Activated gamma-delta T cell (primary cell): ENCODE results near the gene NSDHL.
"Not testable (repeated sequence)": the region's sequence is repeated elsewhere in the genome, so short reads cannot be mapped to it uniquely, and the experiment has no call there.

Experiments used
- DNase-seq: peaks from one replicate; lab custom pipeline; 2025; lab: John Stamatoyannopoulos, UW
- total RNA-seq, 2 donors: gene quantifications; one replicate each; lab custom pipeline; 2026; lab: John Stamatoyannopoulos, UW

The NSDHL gene
- total RNA-seq = 9.1 to 9.4 reads per million in 2 donors

DNA sequence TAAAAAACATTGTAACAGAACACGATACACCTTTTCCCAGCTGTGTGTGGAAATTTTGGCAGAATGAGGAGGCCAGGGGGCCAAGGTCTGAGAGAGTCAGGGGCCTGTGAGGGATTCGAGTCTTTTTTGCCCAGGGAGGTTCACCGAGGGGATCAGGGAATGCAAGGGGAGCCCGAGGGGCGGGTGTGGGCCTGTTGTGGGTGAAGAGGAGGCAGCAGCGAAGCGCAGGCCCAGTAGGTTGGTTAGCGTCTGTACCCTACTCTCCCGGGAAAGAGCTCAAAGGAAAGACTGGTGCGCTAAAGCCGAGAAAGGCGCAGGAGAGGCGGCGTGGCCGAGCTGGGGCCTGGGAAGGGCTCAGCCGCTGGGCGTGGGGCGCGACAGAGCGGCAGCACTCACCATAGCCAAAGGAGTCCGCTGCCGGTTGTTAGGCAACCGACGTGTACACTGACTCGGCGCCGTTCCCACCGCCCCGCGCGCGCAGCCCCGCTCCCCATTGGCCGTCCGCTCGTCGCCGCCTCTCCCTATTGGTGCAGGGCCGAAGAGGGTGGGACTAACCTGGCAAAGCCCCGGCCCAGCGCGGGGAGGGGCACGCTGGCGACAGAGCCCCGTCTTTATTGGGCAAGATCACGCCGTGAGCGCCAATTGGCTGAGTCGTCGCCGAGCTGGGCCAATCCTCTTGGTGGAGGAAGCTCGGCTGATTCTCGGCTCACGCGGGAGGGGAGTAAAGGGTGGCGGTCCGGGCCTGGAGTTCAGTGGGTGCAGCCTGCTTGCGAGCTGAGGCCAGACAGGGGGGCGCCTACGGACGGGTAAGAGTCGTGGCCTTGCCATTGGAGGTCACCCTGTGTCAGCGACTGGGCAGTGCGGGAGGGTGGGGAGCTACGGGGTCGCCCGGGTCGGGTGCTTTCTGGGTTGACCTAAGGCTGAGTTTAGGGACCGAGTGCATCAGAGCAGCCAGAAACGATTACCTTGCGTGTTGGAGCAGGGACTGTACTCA lies at the start of gene NSDHL, which contains the start of gene CETN2:
Gene NSDHL (plus strand): TSS at position 752 of the 994 bp plus-strand sequence. CDS start 15,262 bp downstream, outside the sequence.
Gene CETN2 (minus strand): TSS at position 446 of the 994 bp plus-strand sequence. CDS start 47 bp downstream, at position 399.
- DNase-seq = peak; percentile 90

DNA sequence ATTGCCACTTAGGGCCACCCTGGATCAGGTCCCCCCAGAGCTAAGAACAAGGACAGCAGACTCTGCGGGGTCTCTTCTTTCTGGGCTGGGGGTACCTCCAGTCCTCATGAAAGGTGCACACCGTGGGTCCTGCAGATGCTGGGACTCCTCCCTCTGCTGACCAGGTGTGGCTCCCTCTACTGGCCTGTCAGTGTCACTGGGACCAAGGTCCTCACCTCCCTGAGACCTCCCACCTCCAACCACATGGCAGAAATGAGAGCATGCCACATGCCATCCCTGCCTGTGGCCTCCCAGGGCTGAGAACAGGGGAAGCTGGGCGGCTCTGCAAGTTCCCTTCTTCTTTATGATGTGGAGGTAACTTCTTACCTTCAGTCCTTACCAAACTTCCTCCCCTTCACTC lies 43.8 kb upstream of the NSDHL start:
- DNase-seq = not testable (repeated sequence)

DNA sequence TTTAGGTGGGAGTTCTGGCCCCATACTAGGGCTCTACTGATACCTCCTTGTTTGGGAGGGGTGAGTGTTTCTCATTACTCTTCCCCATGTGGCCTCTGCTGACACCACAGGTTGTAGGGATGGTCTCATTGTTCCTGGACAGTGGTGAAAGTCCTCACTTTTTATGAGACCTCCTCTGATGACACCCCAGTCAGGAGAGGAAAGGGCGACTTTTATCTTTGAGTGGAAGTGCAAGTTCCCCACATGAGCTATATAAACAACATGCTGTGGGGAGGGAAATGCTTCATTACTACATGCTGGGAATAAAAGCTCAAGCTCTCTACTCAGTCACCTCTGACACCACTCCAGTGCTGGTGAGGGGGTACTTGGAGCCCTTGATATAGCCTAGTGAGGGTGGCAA lies 31.9 kb upstream of the NSDHL start:
- no peak for DNase-seq

DNA sequence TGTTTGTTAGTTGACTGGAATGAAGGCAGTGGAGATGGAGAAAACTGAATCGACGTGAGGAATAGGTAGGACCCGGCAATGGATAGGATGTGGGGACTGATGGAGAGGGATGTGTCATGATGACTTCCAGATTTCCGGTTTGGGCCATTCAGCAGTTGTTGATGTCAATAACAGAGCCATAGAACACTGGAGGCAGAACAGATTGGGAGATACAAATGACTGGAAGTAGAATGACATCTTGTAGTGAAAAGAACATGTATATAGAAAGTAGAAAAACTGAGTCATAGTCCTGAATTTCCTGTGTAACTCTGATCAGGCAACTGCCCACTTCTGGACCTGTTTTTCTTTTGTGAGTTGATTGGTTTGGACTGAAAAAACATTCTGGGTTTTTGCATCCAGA lies 24.8 kb upstream of the NSDHL start:
- no peak for DNase-seq

DNA sequence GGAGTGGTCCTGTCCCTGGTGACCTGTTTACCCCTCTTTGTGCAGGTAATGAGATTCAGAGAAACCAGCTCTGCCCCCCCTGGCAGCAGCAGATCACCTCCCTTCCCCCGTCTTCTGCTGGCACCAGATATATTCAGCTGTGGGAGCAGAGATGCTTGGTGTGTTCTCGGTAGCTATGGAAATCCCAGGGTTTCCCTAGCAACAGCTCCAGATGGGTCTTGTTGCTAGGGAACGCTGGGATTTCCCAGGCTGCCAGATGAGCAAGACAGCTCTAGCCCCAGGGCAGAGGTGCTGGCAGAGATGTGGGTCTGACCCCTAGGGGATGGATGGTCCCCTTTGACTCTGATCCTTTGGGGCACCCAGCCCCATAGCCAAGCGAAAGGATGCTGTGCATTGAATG lies 20.5 kb upstream of the NSDHL start:
- no peak for DNase-seq

DNA sequence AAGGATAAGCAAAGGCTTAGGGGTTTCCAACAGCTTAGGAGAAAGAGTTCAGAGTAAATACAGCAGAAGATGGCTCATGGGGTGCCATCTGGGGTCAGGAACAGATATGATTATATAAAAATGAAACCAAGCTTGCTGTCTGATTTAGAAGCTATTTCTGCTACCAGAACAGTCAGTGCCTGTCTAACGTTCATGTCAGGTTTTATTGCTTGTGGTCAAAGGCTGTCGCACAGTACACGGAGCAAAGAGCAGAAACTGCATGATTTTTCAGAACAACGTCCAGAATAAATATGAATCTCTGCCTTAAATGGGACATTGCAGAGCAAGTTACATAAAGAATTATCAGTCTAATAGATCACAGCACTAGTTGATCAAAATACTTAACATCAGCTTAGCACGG lies 17.7 kb upstream of the NSDHL start:
- DNase-seq = no peak

DNA sequence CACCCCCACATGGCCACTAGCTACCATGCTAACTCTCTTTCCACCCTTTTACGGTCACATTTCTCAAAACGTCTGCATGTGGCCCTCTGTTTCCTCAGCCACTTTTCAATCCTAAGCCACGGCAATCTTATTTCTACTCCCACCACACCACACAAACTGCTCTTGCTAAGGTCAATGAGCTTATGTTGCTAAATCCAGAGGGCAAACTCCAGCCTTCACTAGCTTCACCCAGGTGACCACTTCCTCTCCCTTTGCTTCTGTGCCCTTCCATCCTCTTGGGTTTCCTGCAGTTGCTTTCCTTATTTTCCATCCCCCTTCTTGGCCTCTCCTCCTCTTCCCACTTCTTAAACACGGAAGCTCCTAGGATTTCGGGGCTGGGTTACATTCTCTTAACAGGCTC lies 16.8 kb upstream of the NSDHL start:
- DNase-seq = no peak

DNA sequence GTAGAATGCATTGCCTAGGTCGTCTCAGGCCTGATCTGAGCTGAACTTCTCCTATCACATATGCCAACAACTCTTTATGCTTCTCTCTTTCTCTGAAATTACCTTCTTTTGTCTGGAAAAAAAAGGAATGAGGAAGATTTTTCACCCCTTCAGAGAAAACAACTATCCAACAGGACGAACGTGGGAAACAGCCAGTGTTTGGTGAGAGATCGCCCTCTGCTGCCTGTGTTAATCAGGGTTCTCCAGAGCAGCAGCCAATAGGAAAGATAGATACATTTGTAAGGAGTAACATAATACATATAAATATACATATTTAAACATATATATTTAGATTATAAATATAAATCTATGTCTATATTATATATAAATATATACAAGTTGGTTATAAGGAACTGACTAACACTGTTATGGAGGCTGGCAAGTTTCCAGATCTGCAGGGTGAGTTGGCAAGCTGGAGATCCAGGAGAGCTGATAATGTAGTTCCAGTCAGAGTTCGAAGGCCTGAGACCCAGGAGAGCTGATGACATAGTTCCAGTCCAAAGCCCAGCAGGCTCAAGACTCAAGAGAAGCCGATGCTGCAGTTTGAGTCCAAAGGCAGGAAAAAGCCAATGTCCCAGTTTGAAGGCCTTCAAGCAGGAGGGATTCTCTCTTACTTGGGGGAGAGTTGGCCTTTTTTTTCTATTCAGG lies 13.6 kb upstream of the NSDHL start:
- DNase-seq = no peak

DNA sequence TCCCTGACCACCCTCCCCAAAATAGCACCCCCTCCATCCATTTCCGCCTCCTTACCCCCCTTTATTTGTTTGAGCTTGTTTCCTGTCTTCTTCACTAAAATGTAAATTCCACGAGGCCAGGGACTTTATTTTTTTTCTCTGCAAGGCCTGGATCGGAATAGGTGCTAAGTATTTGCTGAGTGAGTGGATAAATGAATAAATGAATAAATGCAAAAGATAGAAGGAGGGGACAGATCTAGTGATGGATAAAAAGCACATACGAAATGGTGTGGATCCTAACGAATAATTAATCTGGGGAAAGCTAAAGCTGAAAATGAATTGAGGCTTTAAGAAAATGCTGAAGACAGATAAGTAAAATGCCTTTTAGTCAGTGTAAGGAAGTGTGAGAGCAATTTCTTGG lies 12.5 kb upstream of the NSDHL start:
- DNase-seq = no peak

DNA sequence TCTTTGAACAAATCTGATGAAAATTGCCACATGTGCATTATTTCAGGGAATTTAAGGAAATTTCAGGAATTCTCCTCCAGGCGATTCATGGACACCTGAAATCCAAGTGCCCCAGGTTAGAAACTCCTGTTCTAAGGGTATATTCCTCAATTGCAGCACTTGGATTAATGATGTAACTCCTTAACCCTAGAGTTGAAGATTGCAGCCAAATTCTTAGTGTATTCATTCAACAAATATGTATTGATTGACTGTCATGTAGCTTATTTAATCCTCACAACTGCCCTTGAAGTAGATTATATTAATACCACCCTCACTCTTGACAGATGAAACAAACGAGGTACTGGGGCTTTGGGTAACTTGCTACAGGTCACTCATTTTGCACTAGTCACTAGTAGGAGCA lies 11.6 kb upstream of the NSDHL start:
- DNase-seq = no peak

DNA sequence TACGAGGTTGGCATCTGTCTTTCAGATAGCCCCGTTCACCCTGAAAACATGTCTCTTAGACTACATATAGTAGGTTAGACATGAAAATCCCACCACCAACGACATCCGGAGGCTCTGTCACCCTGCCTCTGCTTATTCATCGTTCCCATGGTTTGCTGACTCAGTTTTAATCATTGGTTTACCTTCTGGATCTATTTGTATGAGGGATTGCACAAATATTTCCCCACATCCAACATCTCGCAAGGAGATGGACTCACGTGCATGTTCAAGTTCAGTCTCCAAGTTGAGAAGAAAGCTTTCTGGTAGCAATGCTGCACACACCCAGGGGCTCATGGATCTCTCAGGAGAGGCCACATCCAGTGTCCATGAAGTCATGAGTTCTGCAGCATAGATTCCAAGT lies 11.1 kb upstream of the NSDHL start:
- DNase-seq = no peak

DNA sequence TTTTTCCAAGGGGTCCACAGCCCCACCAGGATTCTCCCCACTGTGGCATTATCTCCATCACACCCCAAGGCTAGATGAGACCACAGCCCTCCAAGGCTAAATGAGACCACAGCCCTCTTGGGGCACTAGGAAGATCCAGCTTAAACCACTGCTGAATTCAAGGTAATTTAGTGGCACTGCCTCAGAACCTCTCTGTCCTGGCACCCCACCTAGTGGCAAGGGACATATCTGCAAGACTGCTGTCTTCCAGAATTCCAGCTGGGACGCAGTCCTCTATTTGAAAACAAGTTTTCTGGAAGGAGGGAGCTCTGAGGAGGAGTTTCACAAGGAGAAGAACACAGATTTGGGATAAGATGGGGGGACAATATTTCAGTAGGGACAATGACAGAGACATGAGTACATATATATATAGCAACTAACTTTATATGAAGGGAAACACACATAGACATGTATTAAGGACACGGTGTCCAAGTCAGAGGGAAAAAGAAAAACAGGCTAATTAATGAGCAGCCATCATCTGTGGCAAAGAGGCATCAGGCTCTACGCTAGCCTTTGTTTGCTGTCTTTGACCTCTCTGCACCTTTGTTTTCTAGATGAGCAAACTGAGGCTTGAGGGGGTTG lies 9.6 kb upstream of the NSDHL start:
- DNase-seq = no peak

DNA sequence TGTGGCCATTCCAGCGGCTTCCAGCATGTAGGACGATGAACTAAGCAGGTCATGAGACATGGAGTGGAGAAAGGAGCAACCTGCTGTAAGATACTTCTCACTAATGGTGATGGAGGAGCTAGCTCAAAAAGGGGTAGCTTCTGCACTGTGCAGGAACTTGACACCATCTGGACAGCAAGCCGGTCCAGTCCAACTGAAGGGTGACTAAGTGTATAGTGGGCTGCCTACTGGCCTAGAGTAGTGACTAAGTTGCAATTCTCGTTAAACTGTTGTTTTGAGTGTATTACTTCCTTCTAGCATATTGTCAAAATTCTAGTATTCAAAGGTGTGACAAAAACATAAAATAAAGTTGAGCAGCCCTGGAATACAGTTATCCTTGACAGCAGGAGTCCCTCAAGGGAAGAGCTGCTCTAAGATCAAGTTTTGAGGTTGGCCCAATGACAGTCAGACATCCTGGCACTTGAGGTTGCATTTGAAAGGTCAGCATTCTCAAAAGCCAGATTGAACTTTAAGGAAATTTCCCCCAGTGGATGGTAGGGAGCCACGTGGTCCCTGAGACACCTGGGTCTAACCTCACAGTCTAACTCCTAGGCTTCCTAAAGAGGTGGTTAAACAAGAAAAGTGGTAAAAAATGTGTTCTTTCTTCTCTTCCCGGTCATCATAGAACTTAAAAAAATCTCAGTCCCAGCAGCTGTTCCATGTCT lies 8.3 kb upstream of the NSDHL start:
- no peak for DNase-seq

DNA sequence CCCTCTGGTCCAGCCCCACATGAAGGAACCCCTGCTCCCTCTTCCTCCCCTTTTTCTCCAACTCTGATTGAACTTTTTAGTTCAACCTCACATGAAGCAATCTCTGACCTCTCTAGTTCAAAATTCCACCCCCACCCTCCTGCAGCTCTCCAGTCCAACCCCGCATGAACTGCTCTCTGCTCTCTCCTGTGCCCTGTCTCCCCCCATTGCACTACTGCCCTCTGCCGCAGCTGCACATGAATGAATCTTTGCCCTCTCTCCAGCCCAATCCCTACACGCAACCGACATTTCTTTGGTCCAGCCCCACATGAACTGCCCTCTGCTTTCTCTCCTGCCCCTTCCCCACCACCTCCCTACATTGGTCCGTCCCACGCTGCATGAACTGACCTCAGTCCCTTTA lies 7.2 kb upstream of the NSDHL start:
- no peak for DNase-seq

DNA sequence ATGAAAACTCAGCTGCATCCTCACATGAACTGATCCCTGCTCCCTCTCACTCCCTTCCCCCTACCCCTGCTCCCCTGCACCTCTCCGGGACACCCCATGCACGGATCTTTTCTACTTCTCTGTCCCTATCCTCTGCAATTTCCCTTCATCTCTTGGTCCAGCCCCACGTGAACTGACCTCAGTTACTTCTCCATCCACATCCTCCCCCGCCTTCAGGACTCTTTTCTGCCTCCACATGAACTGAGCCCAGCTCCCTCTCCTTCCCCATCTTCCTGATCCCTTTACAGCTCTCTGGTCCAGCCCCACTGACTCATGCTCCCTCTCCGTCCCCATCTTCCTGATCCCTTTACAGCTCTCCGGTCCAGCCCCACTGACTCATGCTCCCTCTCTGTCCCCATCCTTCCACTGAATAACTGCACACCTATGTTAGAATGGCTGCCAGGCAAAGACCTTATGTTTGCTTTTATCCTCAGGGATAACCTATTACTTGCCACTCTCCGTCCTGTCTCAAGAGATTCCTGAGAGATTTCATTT lies 6.0 kb upstream of the NSDHL start:
- DNase-seq = no peak

DNA sequence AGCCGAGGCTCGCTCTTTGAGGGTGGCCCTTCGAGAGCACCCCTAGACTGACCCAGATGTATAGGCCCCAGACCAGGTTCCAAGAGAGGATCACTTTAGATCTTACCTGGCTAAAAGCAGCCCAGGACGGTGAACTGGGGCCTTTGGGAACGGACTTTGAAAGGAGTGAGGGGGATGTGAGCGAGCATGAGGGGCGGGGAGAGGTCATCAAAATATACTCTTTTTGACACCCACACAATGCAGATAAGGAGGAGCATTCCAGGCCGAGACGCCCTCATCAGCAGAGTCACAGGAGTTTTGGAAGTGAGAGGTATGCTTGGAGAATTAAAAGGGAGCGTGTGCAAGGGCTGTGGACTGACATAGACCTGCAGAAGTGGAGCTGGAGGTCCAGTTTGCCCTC lies 528 bp downstream of the NSDHL start:
- DNase-seq = no peak

DNA sequence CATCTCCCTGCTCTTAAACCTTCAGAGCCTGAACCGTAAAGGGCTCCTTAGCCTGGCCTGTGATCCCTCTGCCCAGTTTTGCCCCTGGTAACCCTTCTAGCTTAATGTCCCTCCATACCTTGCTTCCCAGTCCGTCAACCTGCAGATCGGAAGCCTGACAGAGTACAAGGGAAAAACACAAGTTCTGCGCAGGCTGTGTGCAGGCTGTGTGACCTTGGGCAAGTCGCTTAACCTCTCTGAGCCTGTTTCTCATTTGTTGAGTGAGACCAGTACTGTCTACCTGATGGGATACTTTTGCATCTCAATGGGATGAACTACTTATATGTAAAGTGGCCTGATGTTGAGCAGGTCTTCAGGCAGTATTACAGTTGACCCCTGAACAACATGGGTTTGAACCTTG lies 1.7 kb downstream of the NSDHL start:
- no peak for DNase-seq

DNA sequence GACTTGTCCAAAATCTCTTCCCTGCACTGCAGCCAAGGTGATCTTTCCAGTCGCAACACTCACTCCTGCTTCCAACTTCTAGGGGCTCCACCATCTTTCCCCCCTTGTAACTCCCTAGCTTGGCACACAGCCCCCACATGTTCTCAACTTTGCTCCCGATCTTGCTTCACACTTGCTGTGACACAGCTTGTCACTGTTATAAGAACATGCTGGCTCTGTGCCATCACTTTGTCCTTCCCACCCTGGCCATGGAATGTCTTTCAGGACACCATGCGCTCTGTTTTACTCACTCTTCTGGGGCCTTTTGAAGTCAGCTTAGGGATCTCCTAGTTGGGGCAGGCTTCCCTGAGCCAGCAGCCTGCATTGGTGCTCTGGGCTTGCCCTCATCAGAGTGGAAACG lies 2.5 kb downstream of the NSDHL start:
- no peak for DNase-seq

DNA sequence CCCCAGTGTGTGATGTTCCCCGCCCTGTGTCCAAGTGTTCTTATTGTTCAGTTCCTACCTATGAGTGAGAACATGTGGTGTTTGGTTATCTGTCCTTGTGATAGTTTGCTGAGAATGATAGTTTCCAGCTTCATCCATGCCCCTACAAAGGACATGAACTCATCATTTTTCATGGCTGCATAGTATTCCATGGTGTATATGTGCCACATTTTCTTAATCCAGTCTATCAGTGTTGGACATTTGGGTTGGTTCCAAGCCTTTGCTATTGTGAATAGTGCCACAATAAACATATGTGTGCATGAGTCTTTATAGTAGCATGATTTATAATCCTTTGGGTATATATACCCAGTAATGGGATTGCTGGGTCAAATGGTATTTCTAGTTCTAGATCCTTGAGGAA lies 4.6 kb downstream of the NSDHL start:
- DNase-seq = not testable (repeated sequence)

DNA sequence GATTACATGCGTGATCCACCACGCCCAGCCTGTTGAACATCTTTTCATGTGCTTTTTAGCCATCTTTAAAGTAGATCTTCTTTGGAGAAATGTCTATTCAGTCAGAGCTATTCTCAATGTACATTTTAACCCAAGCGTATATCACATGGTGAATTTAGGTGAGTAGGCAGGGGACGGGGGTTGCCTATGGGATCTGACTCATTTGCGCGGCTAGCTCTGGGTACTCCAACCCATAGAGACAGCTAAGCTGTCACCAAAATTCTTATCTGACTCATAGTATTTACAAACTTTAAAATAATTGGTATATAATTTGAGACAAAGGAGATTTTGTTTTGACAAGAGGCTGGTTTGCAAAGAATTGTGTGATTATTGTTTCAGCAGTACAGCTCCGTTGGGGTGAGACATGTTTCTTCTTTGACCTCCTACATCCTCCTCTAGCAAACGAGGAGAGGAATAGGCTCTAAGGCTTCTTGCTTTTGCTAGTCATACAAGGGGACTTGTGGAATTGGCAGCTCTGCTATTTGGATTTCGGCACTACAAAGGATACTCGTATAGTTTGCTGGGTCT lies 12.0 kb downstream of the NSDHL start:
- DNase-seq = no peak

DNA sequence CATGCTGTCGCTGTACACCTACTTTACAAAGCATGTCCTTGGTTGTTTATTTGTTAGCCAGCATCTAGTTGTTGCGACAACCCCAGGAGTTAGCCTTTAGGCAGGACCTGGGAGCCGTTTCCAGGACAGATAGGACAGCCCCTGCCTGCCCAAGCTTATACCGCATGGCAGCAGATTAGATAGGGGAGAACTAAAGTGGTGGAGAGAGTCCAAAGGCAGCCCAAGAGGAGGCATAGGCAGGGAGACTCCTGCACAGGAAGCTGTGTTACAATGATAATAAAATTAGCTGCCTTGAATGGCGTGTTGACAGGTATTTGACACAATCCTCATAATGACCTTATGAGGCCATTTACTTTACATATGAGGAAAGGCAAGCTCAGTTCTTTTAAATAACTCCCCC lies 13.0 kb downstream of the NSDHL start:
- no peak for DNase-seq
